ENCODE results near the gene C16orf74.

The C16orf74 gene

GRCh38 chr16:85746460-85747215 lies 4.3 kb downstream of the C16orf74 start:
- no peak for DNase-seq

- no peak for DNase-seq
These were observed 11.8 kb downstream of the C16orf74 start for GRCh38 chr16:85738923-85739715.

- no peak for DNase-seq
These were observed 14.0 kb downstream of the C16orf74 start for GRCh38 chr16:85736921-85737320.

- DNase-seq: no peak
These were observed 14.9 kb downstream of the C16orf74 start for GRCh38 chr16:85735946-85736345.

- DNase-seq: no peak
These were observed 15.7 kb downstream of the C16orf74 start for GRCh38 chr16:85735225-85735635.

- no peak for DNase-seq
These were observed 16.4 kb downstream of the C16orf74 start for GRCh38 chr16:85734311-85735017.

GRCh38 chr16:85733839-85734170 lies 17.1 kb downstream of the C16orf74 start:
- DNase-seq: no peak

- no peak for DNase-seq
These were observed 17.6 kb downstream of the C16orf74 start for GRCh38 chr16:85733155-85733838.

- no peak for DNase-seq
These were observed 19.7 kb downstream of the C16orf74 start for GRCh38 chr16:85731179-85731578.

GRCh38 chr16:85730186-85730465 lies 20.8 kb downstream of the C16orf74 start:
- no peak for DNase-seq

GRCh38 chr16:85729452-85730185 lies 21.3 kb downstream of the C16orf74 start:
- no peak for DNase-seq

GRCh38 chr16:85728879-85729278 lies 22.0 kb downstream of the C16orf74 start:
- DNase-seq: no peak

GRCh38 chr16:85724936-85725335 lies 26.0 kb downstream of the C16orf74 start:
- peak in 1 of 2 experiments; percentile 22 for DNase-seq

GRCh38 chr16:85724126-85724879 lies 26.6 kb downstream of the C16orf74 start:
- DNase-seq: peak in 1 of 2 experiments; percentile 28

GRCh38 chr16:85722128-85722893 lies 28.6 kb downstream of the C16orf74 start:
- no peak for DNase-seq

GRCh38 chr16:85720302-85720637 lies 30.6 kb downstream of the C16orf74 start:
- DNase-seq: no peak

GRCh38 chr16:85719605-85720301 lies 31.1 kb downstream of the C16orf74 start:
- DNase-seq: no peak

- DNase-seq: no peak
These were observed 32.2 kb downstream of the C16orf74 start for GRCh38 chr16:85718682-85719081.

GRCh38 chr16:85718153-85718477 lies 32.8 kb downstream of the C16orf74 start:
- DNase-seq: no peak

GRCh38 chr16:85717393-85718152 lies 33.3 kb downstream of the C16orf74 start:
- peak in 1 of 2 experiments; percentile 61 for DNase-seq

Data from NCI-H446 (cell line).